Neural crest cell (in vitro differentiated cells): Measurements from ENCODE around the gene KRTDAP. TPM values are rescaled to one million over a fixed set of nuclear protein-coding genes. Genes with fewer than 3 reads are reported as not detected.

Experiments used
- DNase-seq: peaks from one replicate; pipeline ENCODE4 v3.0.0; 2021; ENCODE audit warnings: low read depth, mixed read lengths, low spot score
- H3K27ac Mint-ChIP-seq: one replicate; pipeline ENCODE4 v1.8.0; 2021; ENCODE audit warnings: mild to moderate bottlenecking, mixed read lengths; ENCODE audit not compliant: unreplicated experiment
- H3K27me3 Mint-ChIP-seq: 2 replicates; pipeline ENCODE4 v1.8.0; 2021; ENCODE audit warnings: low read depth, mild to moderate bottlenecking, mixed read lengths
- H3K36me3 Mint-ChIP-seq: 2 replicates; pipeline ENCODE4 v1.8.0; 2021; ENCODE audit warnings: low read depth, mild to moderate bottlenecking, mixed read lengths
- H3K4me1 Mint-ChIP-seq: 2 replicates; pipeline ENCODE4 v1.8.0; 2021; ENCODE audit warnings: mixed read lengths
- H3K4me3 Mint-ChIP-seq: one replicate; pipeline ENCODE4 v1.8.0; 2021; ENCODE audit warnings: mild to moderate bottlenecking, mixed read lengths
- H3K9me3 Mint-ChIP-seq: 2 replicates; pipeline ENCODE4 v1.8.0; 2021; ENCODE audit warnings: mixed read lengths
- CTCF ChIP-seq: fragments of 200-600 bp; sonication (generic); conservative IDR thresholded peaks from 2 replicates; pipeline ENCODE4 v1.5.0; 2021; ENCODE audit warnings: antibody characterized with exemption, mild to moderate bottlenecking
- total RNA-seq: library from RNA; stranded (reverse); gene quantifications from 2 replicates; pipeline ENCODE4 v1.2.1, GENCODE V29; 2021

KRTDAP gene
- total RNA-seq, 1 donor from 2014 or later, result not detected

GRCh38 chr19:35460608-35461007 lies 29.7 kb downstream of the KRTDAP start:
- peaks cover 39% of the 10 kb centered on the region for H3K27me3 Mint-ChIP-seq
- H3K9me3 Mint-ChIP-seq, result no peaks in the 10 kb centered on the region
- no peak overlapping the region for H3K4me3 Mint-ChIP-seq
- no peaks in the 10 kb centered on the region for H3K36me3 Mint-ChIP-seq
- H3K4me1 Mint-ChIP-seq, result no peaks in the 10 kb centered on the region
- no peak overlapping the region for H3K27ac Mint-ChIP-seq
- no peak for TF ChIP-seq CTCF
- no peak for DNase-seq

- Mint-ChIP-seq H3K4me3 (no peak overlapping the region), H3K9me3 (no peaks in the 10 kb centered on the region), H3K4me1 (no peaks in the 10 kb centered on the region), H3K27me3 (peaks cover 31% of the 10 kb centered on the region), H3K36me3 (no peaks in the 10 kb centered on the region), H3K27ac (peak overlapping the region; percentile 79)
- TF ChIP-seq CTCF, result no peak
- DNase-seq, result no peak
These were observed 30.7 kb downstream of the KRTDAP start for GRCh38 chr19:35459414-35460082.

GRCh38 chr19:35458731-35459391 lies 31.4 kb downstream of the KRTDAP start:
- H3K27ac Mint-ChIP-seq, result no peak overlapping the region
- H3K4me3 Mint-ChIP-seq, result no peak overlapping the region
- no peaks in the 10 kb centered on the region for H3K9me3 Mint-ChIP-seq
- DNase-seq, result no peak
- peaks cover 26% of the 10 kb centered on the region for H3K27me3 Mint-ChIP-seq
- no peak for TF ChIP-seq CTCF
- no peaks in the 10 kb centered on the region for H3K4me1 Mint-ChIP-seq
- H3K36me3 Mint-ChIP-seq, result no peaks in the 10 kb centered on the region

- TF ChIP-seq CTCF, result no peak
- no peak for DNase-seq
- no peaks in the 10 kb centered on the region for H3K9me3 Mint-ChIP-seq
- H3K27ac Mint-ChIP-seq, result no peak overlapping the region
- H3K4me3 Mint-ChIP-seq, result no peak overlapping the region
- no peaks in the 10 kb centered on the region for H3K36me3 Mint-ChIP-seq
- peaks cover 22% of the 10 kb centered on the region for H3K27me3 Mint-ChIP-seq
- no peaks in the 10 kb centered on the region for H3K4me1 Mint-ChIP-seq
These were observed 32.1 kb downstream of the KRTDAP start for GRCh38 chr19:35458192-35458591.

GRCh38 chr19:35457173-35457572 lies 33.1 kb downstream of the KRTDAP start:
- Mint-ChIP-seq H3K4me3 (no peak overlapping the region), H3K27me3 (peaks cover 22% of the 10 kb centered on the region), H3K4me1 (no peaks in the 10 kb centered on the region), H3K36me3 (no peaks in the 10 kb centered on the region), H3K27ac (no peak overlapping the region), H3K9me3 (no peaks in the 10 kb centered on the region)
- no peak for TF ChIP-seq CTCF
- DNase-seq, result no peak
